ENCODE results near the gene MYCBPAP. TPM values are rescaled to one million over a fixed set of nuclear protein-coding genes. Genes with fewer than 3 reads are reported as not detected.
A peak's percentile ranks its signal among the peaks of the same experiment; 100 is the strongest.

MYCBPAP gene
- total RNA-seq, 1 experiment from 2014 or later, result 0.58 TPM

DNA sequence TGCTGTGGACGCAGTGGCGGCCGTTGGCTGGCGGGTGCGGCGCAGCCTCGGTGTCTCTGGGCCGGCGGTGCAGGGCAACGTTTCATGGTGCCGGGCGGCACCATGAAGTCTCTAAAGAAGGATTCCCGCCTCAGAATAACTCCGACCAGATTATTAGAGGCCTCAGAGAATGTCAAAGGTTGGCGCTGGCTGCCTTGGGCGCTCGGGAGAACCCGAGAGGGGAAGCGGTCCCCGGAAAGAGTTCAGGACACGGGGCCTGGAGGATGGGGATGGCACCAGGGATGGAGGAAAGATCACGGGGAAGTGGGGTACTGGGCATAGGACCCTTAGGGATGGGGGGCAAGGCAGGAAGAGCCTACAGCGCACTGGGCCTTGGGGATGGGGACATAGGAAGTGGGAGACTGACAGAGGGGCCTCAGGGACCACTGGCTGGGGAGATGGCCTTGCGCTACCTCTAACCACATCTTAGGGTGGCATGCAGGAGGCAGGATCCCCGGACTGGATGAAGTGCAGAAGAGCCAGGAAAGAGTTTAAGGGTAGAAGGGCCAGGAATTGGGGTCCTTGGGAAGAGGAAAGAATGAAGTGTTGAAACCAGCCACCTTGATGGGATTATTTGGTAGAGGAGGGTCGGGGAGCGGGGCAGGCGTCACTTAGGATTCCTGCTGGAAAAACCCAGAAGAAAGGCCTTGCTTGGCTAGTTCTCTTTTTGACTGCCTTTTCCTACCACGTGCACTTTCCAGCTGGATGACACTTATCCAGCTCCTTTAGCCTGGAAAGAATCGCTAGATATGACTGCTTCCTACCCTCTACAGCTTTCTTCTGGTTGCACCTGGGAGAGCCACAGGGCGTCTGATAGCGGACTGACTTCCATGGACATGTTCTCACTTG lies 578 bp downstream of the MYCBPAP start:
- peak; percentile 30 for DNase-seq (ENCODE audit: low spot score)
- in situ Hi-C loops (cut with HindIII; ENCODE audit: low sequenced_read_pairs), result no loop called here

- DNase-seq (ENCODE audit: low spot score), result no peak
- in situ Hi-C loops (cut with HindIII; ENCODE audit: low sequenced_read_pairs), result no loop called here
Observed at GRCh38 chr17:50511058-50511457, 2.8 kb downstream of the MYCBPAP start.

- in situ Hi-C loops (cut with HindIII; ENCODE audit: low sequenced_read_pairs), result no loop called here
- DNase-seq (ENCODE audit: low spot score), result no peak
Observed at GRCh38 chr17:50513495-50513894, 5.3 kb downstream of the MYCBPAP start.

DNA sequence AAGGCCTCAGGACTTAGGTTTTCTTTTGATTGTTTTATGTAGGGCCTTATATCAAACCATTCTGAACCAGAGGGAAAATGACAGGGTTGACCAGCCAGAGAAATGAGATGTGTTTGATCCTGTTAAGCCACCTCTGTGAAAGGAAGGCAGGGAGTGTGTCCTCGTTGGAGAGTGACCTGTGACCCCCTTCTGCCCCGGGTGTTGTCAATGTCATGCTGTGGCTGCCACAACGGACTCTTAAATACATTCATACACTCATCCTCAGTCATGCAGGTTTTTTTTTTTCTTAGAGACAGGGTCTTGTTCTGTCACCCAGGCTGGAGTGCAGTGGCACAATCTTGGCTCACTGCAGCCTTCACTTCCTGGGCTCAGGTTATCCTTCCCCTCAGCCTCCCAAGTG lies 6.1 kb downstream of the MYCBPAP start:
- in situ Hi-C loops (cut with HindIII; ENCODE audit: low sequenced_read_pairs), result no loop called here
- no peak for DNase-seq (ENCODE audit: low spot score)

- peak; percentile 22 for DNase-seq (ENCODE audit: low spot score)
- in situ Hi-C loops (cut with HindIII; ENCODE audit: low sequenced_read_pairs), result no loop called here
Observed at GRCh38 chr17:50514936-50515702, 6.9 kb downstream of the MYCBPAP start.

- in situ Hi-C loops (cut with HindIII; ENCODE audit: low sequenced_read_pairs), result no loop called here
- DNase-seq (ENCODE audit: low spot score), result no peak
Observed at GRCh38 chr17:50517011-50517410, 8.8 kb downstream of the MYCBPAP start.

- in situ Hi-C loops (cut with HindIII; ENCODE audit: low sequenced_read_pairs), result no loop called here
- DNase-seq (ENCODE audit: low spot score), result peak; percentile 70
Observed at GRCh38 chr17:50517504-50518383, 9.5 kb downstream of the MYCBPAP start.

DNA sequence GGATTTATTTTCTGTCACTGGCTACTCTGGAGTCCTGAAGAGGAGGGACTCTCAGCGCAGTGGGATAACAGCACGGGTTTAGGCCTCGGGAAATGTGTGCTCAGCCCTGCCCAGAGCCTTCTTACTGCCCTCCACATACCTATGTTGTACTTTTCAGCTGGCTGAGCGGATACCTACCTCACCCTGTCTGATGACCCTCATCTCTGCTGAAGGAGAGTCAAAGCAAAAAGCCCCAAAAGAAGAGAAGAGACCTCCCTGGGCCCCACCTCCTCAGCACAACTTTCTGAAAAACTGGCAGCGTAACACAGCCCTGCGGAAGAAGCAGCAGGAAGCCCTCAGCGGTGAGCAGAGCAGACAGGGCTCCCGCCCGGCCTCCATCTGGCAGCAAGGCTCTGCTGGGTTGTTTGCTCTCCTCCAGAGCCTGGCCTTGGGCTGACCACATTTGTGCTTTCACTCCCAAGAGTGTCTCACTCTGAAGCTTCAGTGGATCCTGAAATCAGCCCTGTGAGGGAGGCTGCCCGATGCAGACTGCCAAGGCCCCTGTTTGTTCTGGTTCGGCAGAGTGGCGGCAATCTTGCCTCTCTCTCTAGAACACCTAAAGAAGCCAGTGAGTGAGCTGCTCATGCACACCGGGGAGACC lies 10.3 kb downstream of the MYCBPAP start:
- in situ Hi-C loops (cut with HindIII; ENCODE audit: low sequenced_read_pairs), result no loop called here

DNA sequence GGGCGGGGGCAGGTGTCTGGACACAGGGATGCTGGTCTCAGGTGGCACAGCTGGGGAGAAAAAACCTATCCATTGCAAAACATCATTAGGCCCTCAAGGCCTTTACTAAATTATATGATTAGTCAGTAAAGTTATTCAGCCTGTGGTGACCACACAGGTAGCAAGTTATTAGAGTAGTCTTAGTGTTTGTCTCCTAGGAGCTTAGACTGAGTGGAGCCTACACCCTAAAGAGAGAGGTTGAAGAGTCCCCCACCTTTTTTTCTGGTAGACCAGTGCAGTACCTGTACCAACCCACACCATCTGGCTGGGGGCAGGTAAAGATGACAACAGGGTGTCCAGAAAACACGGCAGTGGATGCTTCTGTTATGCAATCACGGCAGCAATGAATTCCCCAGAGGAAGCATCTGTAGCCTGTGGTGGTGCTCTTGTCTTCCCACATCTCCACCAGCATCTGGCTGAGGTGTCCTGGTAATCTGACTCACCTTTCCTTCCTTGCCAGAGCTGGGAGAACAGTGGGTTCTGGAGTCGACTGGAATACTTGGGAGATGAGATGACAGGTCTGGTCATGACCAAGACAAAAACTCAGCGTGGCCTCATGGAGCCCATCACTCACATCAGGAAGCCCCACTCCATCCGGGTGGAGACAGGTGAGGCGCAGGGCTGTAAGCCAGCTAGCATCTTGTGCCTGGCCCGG lies 11.0 kb downstream of the MYCBPAP start:
- in situ Hi-C loops (cut with HindIII; ENCODE audit: low sequenced_read_pairs), result no loop called here

More for the DNA sequence above, 10.3 kb downstream of the MYCBPAP start:
- peak; percentile 86 for DNase-seq (ENCODE audit: low spot score)

DNA sequence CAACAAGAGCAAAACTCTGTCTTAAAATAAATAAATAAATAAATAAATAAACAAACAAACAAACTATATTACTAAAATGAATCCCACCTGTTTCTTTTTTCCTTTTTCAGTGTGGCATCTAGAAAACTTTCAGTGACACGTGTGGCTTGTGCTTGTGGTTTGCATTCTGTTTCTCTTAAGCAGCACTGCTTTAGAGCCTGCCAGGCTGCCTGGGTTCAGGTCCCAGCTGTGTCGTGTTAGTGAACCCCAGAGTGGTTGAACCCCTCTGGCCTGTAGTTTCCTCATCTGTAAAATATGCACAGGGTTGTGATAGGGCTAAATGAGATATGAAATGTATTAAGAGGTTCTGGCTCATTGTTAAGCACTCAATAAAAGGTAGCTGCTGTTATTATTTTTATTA lies 12.2 kb downstream of the MYCBPAP start:
- in situ Hi-C loops (cut with HindIII; ENCODE audit: low sequenced_read_pairs), result no loop called here
- DNase-seq (ENCODE audit: low spot score), result no peak

More for the DNA sequence above, 11.0 kb downstream of the MYCBPAP start:
- DNase-seq (ENCODE audit: low spot score), result no peak

- no peak for DNase-seq (ENCODE audit: low spot score)
- in situ Hi-C loops (cut with HindIII; ENCODE audit: low sequenced_read_pairs), result no loop called here
Observed at GRCh38 chr17:50521514-50521913, 13.3 kb downstream of the MYCBPAP start.

DNA sequence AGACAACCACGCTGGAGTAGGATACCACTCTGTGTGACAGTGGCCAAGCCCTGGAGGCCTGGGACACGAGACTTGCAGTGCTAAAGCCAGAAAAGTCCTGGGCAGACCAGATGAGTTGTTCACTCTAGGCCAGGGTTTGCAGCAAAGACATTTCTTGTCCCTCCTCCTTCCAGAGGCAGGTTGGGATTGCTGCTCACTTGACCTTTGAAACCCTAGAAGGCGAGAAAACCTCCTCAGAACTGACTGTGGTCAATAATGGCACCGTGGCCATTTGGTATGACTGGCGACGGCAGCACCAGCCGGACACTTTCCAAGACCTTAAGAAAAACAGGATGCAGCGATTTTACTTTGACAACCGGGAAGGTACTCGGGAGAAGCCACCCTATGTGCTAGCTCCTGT lies 14.5 kb downstream of the MYCBPAP start:
- in situ Hi-C loops (cut with HindIII; ENCODE audit: low sequenced_read_pairs), result no loop called here
- no peak for DNase-seq (ENCODE audit: low spot score)

DNA sequence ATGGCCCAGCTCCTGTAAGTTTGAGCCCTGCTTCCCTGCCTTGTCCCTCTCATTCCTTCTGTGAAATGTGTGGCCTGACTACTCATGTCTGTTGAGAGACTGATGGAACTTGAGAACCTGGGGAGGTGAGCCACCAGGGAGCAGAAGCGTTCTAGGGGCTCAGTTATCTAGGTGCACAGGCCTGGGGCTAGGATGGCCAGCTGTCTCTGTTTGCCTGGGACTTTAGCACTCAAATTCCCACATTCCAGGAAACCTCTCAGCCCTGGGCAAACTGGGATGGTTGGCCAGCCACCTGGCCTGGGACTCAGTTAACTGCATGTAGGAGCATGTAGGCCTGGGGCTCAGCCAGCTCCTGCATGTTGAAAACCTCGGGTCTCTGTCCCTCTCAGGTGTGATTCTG lies 15.0 kb downstream of the MYCBPAP start:
- in situ Hi-C loops (cut with HindIII; ENCODE audit: low sequenced_read_pairs), result no loop called here
- no peak for DNase-seq (ENCODE audit: low spot score)

DNA sequence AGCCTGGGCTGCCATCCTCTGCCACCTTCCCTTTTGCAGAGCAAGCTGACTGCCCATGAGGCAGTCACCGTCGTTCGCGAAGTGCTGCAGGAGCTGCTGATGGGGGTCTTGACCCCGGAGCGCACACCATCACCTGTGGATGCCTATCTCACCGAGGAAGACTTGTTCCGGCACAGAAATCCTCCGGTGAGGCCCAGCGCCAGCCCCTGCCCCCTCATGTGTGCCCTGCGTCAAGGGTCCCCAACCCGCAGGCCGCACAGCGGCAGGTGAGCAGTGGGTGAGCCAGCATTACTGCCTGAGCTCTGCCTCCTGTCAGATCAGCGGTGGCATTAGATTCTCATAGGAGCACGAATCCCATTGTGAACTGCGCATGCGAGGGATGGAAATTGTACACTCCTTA lies 16.6 kb downstream of the MYCBPAP start:
- no peak for DNase-seq (ENCODE audit: low spot score)
- in situ Hi-C loops (cut with HindIII; ENCODE audit: low sequenced_read_pairs), result no loop called here

- no peak for DNase-seq (ENCODE audit: low spot score)
- in situ Hi-C loops (cut with HindIII; ENCODE audit: low sequenced_read_pairs), result no loop called here
Observed at GRCh38 chr17:50527155-50527762, 19.0 kb downstream of the MYCBPAP start.

DNA sequence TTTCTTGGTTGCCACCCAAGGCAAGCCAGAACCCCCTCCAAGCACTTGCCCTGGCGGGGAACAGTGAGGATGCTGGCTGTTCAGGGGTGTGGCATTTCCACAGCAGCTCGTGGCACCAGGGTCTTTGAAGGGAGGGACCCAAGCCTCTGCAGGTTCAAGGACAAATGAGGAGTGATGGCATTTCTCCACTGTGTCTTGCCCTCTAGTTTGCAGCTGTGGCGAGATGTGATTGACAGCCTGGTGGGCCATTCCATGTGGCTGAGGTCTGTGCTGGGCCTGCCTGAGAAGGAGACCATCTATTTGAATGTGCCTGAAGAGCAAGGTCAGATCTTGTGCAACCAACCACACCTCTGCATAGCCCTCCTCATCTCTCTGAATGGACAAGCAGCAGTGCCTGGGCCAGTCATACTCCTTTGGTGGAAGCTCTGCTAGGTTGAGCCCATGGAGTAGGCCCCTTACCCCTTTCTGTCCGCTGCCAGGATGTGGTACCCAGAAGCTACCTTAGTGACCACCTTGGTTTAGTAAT lies 19.8 kb downstream of the MYCBPAP start:
- in situ Hi-C loops (cut with HindIII; ENCODE audit: low sequenced_read_pairs), result no loop called here
- no peak for DNase-seq (ENCODE audit: low spot score)

GRCh38 chr17:50529849-50530248 lies 21.6 kb downstream of the MYCBPAP start:
- DNase-seq (ENCODE audit: low spot score), result no peak
- in situ Hi-C loops (cut with HindIII; ENCODE audit: low sequenced_read_pairs), result no loop called here
